ENCODE results near the gene TMEM270. TPM values are rescaled to one million over a fixed set of nuclear protein-coding genes. Genes with fewer than 3 reads are reported as not detected.

TMEM270 gene
- total and polyA plus RNA-seq, 2 of the 8 experiments (the other 6 are each of a cell fraction or from before 2014, with no cell fraction given): 0.26 TPM; not detected in 1

DNA sequence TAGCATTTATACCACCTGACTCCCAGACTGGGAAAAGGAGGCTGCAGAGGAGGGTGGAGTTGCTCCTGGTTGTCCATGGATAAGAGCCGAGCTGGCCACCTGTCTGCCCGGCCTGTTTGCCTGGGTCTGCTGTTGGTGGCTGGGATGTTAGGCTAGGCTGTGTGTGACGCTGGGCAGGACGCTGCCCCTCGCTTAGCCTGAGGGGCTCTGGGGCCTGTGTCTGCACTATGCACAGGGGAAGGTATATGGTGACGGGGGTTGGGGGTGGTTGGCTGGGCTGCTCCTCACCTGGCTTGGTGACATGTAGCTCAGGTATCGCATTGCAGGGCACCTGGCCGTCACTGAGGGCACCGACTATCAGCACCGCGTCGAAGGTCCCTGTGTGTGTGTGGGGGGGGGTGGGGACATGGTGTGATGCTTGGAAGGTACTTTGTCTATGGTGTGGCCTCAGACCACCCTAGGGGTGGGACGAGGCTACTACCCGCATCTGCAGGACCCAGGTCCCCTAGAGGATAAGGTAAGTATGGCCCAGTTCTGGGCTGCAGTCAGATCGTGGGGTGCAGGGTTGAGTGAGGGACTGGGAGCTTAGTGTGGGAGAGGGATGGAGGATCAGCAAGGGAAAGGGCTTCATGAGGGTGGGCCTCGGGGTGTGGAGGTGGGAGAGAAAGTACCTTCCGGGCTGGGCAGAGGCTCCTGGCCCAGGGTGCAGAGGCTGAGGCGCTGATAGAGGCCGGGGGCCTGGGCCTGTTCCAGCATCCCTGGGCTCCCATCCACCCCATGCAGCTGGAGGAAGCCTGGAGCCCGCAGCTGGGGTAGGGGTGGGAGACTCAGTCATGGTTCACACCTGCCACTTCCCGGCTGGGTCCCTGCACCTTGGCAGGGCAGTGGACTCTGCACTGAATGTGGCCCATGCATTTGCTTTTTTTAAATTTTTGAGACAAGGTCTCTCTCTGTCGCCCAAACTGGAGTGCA, 20.9 kb upstream of the TMEM270 start (continued):
- TF ChIP-seq KDM1A (IDR thresholded peaks at IDR 0.05; ENCODE audit: borderline replicate concordance, low read length) (no peak), YY1 (IDR thresholded peaks at IDR 0.05; ENCODE audit: low read depth, low read length) (no peak), KDM4A (IDR thresholded peaks at IDR 0.05; ENCODE audit: low read depth, low read length, severe bottlenecking) (no peak), BCL11A (IDR thresholded peaks at IDR 0.05; ENCODE audit: low read depth in 2 of 2, low read length in 2 of 2) (no peak), SUZ12 (IDR thresholded peaks at IDR 0.05; ENCODE audit: low read length) (no peak), JUND (IDR thresholded peaks at IDR 0.05; ENCODE audit: low read length) (no peak), JUN (IDR thresholded peaks at IDR 0.05; ENCODE audit: low read depth, low read length) (no peak), RAD21 (IDR thresholded peaks at IDR 0.05 in 1 of 2, conservative IDR thresholded peaks at IDR 0.05 in 1 of 2; ENCODE audit: low read depth in 2 of 2, low read length in 2 of 2) (peak; percentile 42 to 61; a peak in 3 of 4 replicates)
- TF ChIP-seq, protein P1, sequence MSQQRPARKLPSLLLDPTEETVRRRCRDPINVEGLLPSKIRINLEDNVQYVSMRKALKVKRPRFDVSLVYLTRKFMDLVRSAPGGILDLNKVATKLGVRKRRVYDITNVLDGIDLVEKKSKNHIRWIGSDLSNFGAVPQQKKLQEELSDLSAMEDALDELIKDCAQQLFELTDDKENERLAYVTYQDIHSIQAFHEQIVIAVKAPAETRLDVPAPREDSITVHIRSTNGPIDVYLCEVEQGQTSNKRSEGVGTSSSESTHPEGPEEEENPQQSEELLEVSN (IDR thresholded peaks at IDR 0.05): no peak
